ENCODE measurements around the gene CNTN4.

The CNTN4 gene

GRCh38 chr3:2653706-2654105 lies 555.0 kb downstream of the CNTN4 start:
- no peak for DNase-seq (ENCODE audit: low read depth)
- no peak for TF ChIP-seq CTCF (IDR thresholded peaks at IDR 0.05; ENCODE audit: low read depth, low read length, missing control alignments)
- in situ Hi-C loops (cut with HindIII; ENCODE audit: low sequenced_read_pairs) = no loop called here
- H3K4me3 ChIP-seq (ENCODE audit: low read depth, low read length) = no peak overlapping the region

GRCh38 chr3:2655229-2655701 lies 556.6 kb downstream of the CNTN4 start:
- no peak for TF ChIP-seq CTCF (IDR thresholded peaks at IDR 0.05; ENCODE audit: low read depth, low read length, missing control alignments)
- H3K4me3 ChIP-seq (ENCODE audit: low read depth, low read length) = no peak overlapping the region
- in situ Hi-C loops (cut with HindIII; ENCODE audit: low sequenced_read_pairs) = no loop called here
- DNase-seq (ENCODE audit: low read depth) = no peak

- in situ Hi-C loops (cut with HindIII; ENCODE audit: low sequenced_read_pairs) = no loop called here
- no peak overlapping the region for H3K4me3 ChIP-seq (ENCODE audit: low read depth, low read length)
- no peak for TF ChIP-seq CTCF (IDR thresholded peaks at IDR 0.05; ENCODE audit: low read depth, low read length, missing control alignments)
Measured at GRCh38 chr3:2656806-2657777, 558.4 kb downstream of the CNTN4 start.

GRCh38 chr3:2657971-2658370 lies 559.3 kb downstream of the CNTN4 start:
- no peak for TF ChIP-seq CTCF (IDR thresholded peaks at IDR 0.05; ENCODE audit: low read depth, low read length, missing control alignments)
- in situ Hi-C loops (cut with HindIII; ENCODE audit: low sequenced_read_pairs) = no loop called here
- H3K4me3 ChIP-seq (ENCODE audit: low read depth, low read length) = no peak overlapping the region
- no peak for DNase-seq (ENCODE audit: low read depth)

More at GRCh38 chr3:2656806-2657777, 558.4 kb downstream of the CNTN4 start:
- no peak for DNase-seq (ENCODE audit: low read depth)

- no peak for TF ChIP-seq CTCF (IDR thresholded peaks at IDR 0.05; ENCODE audit: low read depth, low read length, missing control alignments)
- in situ Hi-C loops (cut with HindIII; ENCODE audit: low sequenced_read_pairs) = no loop called here
- no peak for DNase-seq (ENCODE audit: low read depth)
- no peak overlapping the region for H3K4me3 ChIP-seq (ENCODE audit: low read depth, low read length)
Measured at GRCh38 chr3:2659896-2660295, 561.2 kb downstream of the CNTN4 start.

GRCh38 chr3:2661078-2661477 lies 562.4 kb downstream of the CNTN4 start:
- H3K4me3 ChIP-seq (ENCODE audit: low read depth, low read length) = no peak overlapping the region
- in situ Hi-C loops (cut with HindIII; ENCODE audit: low sequenced_read_pairs) = no loop called here
- TF ChIP-seq CTCF (IDR thresholded peaks at IDR 0.05; ENCODE audit: low read depth, low read length, missing control alignments) = no peak
- DNase-seq (ENCODE audit: low read depth) = no peak
